Astrocyte (in vitro differentiated cells and primary cell): ENCODE results near the gene CACNA1F.

Source experiments
- EZH2 ChIP-seq: IDR thresholded peaks from 2 replicates; pipeline ENCODE4 v1.6.1; 2012; ENCODE audit warnings: mild to moderate bottlenecking, low read length, inconsistent platforms; ENCODE audit not compliant: insufficient read depth
- TF ChIP-seq, protein P1 (sequence below): IDR thresholded peaks from 2 replicates; pipeline ENCODE4 v1.5.1; 2011; ENCODE audit warnings: low read depth, mild to moderate bottlenecking, inconsistent platforms, low read length, moderate library complexity; ENCODE audit not compliant: insufficient read depth

DNA sequence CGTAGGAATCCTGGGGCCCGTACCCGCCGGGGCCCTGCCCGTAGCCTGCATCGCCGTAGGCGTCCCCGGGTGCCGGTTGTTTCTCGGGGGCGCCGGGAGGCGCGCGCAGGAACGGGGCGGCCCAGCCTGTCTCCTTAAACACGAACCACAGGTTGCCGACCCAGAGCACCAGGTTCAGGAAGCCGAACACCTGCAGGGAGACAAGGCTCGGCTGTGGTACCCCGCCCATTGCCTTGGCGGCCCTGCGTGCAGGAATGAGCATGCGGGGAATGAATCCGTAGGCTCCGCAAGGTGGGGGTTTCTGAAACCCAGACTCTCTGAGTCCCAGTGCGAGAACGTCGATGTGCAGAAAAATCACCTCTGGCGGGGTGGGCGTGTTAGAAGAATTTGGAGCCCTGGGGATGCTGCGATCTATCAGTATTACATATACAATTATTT, 41.5 kb downstream of the CACNA1F start:
- TF ChIP-seq, protein P1, sequence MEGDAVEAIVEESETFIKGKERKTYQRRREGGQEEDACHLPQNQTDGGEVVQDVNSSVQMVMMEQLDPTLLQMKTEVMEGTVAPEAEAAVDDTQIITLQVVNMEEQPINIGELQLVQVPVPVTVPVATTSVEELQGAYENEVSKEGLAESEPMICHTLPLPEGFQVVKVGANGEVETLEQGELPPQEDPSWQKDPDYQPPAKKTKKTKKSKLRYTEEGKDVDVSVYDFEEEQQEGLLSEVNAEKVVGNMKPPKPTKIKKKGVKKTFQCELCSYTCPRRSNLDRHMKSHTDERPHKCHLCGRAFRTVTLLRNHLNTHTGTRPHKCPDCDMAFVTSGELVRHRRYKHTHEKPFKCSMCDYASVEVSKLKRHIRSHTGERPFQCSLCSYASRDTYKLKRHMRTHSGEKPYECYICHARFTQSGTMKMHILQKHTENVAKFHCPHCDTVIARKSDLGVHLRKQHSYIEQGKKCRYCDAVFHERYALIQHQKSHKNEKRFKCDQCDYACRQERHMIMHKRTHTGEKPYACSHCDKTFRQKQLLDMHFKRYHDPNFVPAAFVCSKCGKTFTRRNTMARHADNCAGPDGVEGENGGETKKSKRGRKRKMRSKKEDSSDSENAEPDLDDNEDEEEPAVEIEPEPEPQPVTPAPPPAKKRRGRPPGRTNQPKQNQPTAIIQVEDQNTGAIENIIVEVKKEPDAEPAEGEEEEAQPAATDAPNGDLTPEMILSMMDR, result no peak
- no peak for TF ChIP-seq EZH2
